HepG2 (cell line): ENCODE measurements around the gene PRSS27. TPM values are rescaled to one million over a fixed set of nuclear protein-coding genes. Genes with fewer than 3 reads are reported as not detected.

Source experiments
- CEBPB ChIP-seq: IDR thresholded peaks from 2 replicates; pipeline ENCODE4 v1.6.1; 2011; ENCODE audit warnings: low read depth, low read length, improper control_type of control experiment, borderline replicate concordance
- GATA4 ChIP-seq: sonication (generic); IDR thresholded peaks from 2 replicates; pipeline ENCODE4 v1.6.1; 2016; ENCODE audit warnings: antibody characterized with exemption, low read depth, borderline replicate concordance
- HNRNPK ChIP-seq: fragments of 200-400 bp; formaldehyde crosslinking; IDR thresholded peaks from 2 replicates; pipeline ENCODE4 v1.6.1; 2018; ENCODE audit warnings: low read length, low read depth, moderate library complexity, mild to moderate bottlenecking; ENCODE audit not compliant: poor library complexity, severe bottlenecking
- HNRNPL ChIP-seq: fragments of 200-400 bp; formaldehyde crosslinking; IDR thresholded peaks from 2 replicates; pipeline ENCODE4 v1.6.1; 2017; ENCODE audit warnings: mild to moderate bottlenecking, low read depth, low read length
- KMT2A ChIP-seq: sonication (generic); formaldehyde crosslinking; IDR thresholded peaks from 2 replicates; pipeline ENCODE4 v1.4.0; 2020; ENCODE audit warnings: missing genetic modification reagents
- REPIN1 ChIP-seq: sonication (generic); formaldehyde crosslinking; IDR thresholded peaks from 2 replicates; pipeline ENCODE4 v1.8.0; 2022; ENCODE audit warnings: missing genetic modification reagents, low read depth, mild to moderate bottlenecking, borderline replicate concordance
- ZNF275 ChIP-seq: sonication (generic); formaldehyde crosslinking; IDR thresholded peaks from 2 replicates; pipeline ENCODE4 v1.8.0; 2022; ENCODE audit warnings: missing genetic modification reagents, mild to moderate bottlenecking, inconsistent platforms, borderline replicate concordance
- ZNF33A ChIP-seq: sonication (generic); formaldehyde crosslinking; IDR thresholded peaks from 2 replicates; pipeline ENCODE4 v1.5.1; 2020; ENCODE audit warnings: missing genetic modification reagents, mild to moderate bottlenecking, moderate library complexity, borderline replicate concordance
- ZNF484 ChIP-seq: sonication (generic); formaldehyde crosslinking; IDR thresholded peaks from 2 replicates; pipeline ENCODE4 v1.5.1; 2020; ENCODE audit warnings: mild to moderate bottlenecking, low read depth, missing genetic modification reagents, borderline replicate concordance
- ZNF598 ChIP-seq: sonication (generic); formaldehyde crosslinking; IDR thresholded peaks from 2 replicates; pipeline ENCODE4 v1.5.1; 2020; ENCODE audit warnings: mild to moderate bottlenecking, missing genetic modification reagents, borderline replicate concordance
- ZNF615 ChIP-seq: sonication (generic); formaldehyde crosslinking; IDR thresholded peaks from 2 replicates; pipeline ENCODE4 v1.5.0; 2020; ENCODE audit warnings: mild to moderate bottlenecking, missing genetic modification reagents, borderline replicate concordance
- ZNF639 ChIP-seq: conservative IDR thresholded peaks from 2 replicates; pipeline ENCODE4 v1.6.1; 2018; ENCODE audit warnings: missing genetic modification reagents
- ZNF710 ChIP-seq: sonication (generic); formaldehyde crosslinking; IDR thresholded peaks from 2 replicates; pipeline ENCODE4 v1.5.0; 2020; ENCODE audit warnings: mild to moderate bottlenecking, missing genetic modification reagents, borderline replicate concordance
- ZSCAN9 ChIP-seq: IDR thresholded peaks from 2 replicates; pipeline ENCODE4 v1.6.1; 2016; ENCODE audit warnings: borderline replicate concordance
- polyA plus RNA-seq, 8 experiments: library from polyadenylated mRNA; depleted of rRNA in 3 of 8; stranded (reverse) in 7 of 8; unstranded in 1 of 8; fragments of >200 nt; fragmentation: Illumina TruSeq in 4 of 8; extraction: Trizol in 4 of 8; gene quantifications; 2 replicates each; pipeline versions ENCODE4 v1.2.1 to v1.2.3, GENCODE V29; 2011 to 2016; ENCODE audit warnings: low read depth in 4 of 8, missing spikeins in 1 of 8, mixed read lengths in 1 of 8; ENCODE audit not compliant: insufficient read depth in 1 of 8
- total RNA-seq, 5 experiments: library from RNA; depleted of rRNA; stranded (reverse); fragments of >200 nt; fragmentation: Illumina TruSeq; extraction: Trizol; gene quantifications; 2 replicates each; pipeline ENCODE4 v1.2.3, GENCODE V29; 2016; ENCODE audit warnings: low read depth in 1 of 5
- TF ChIP-seq, protein P1 (sequence below): sonication (generic); formaldehyde crosslinking; IDR thresholded peaks from 2 replicates; pipeline ENCODE4 v1.4.0; 2020; ENCODE audit warnings: missing genetic modification reagents; ENCODE audit errors: not compliant biosample characterization
- TF ChIP-seq, protein P2 (sequence below): IDR thresholded peaks from 2 replicates; pipeline ENCODE4 v1.6.1; 2016; ENCODE audit warnings: low read depth
- TF ChIP-seq, protein P3 (sequence below): sonication (generic); formaldehyde crosslinking; IDR thresholded peaks from 2 replicates; pipeline ENCODE4 v1.5.0; 2020; ENCODE audit warnings: mild to moderate bottlenecking, missing genetic modification reagents

The PRSS27 gene
- total and polyA plus RNA-seq, 2 of the 13 experiments (the other 11 are each of a cell fraction or from before 2014, with no cell fraction given), result 0.20 to 0.73 TPM

- TF ChIP-seq ZNF710 (CRISPR knock-in tag) (peak; percentile 29; the same call in 1 of the 2 replicates), HNRNPL (peak; percentile 79), ZNF275 (CRISPR knock-in tag) (peak; percentile 91), HNRNPK (no peak), ZNF639 (CRISPR knock-in tag) (peak; percentile 70; the same call in 1 of the 2 replicates), REPIN1 (CRISPR knock-in tag) (0 out of 2 replicates have a peak, but pooled peaks have one; percentile 36), ZSCAN9 (CRISPR knock-in tag) (no peak), CEBPB (no peak), ZNF615 (CRISPR knock-in tag) (peak; percentile 76; the same call in 1 of the 2 replicates), ZNF598 (no peak; the same call in 1 of the 2 replicates), ZNF484 (CRISPR knock-in tag) (no peak), ZNF33A (CRISPR knock-in tag) (peak; percentile 92; the same call in 1 of the 2 replicates), GATA4 (no peak; the same call in 1 of the 2 replicates), KMT2A (CRISPR knock-in tag) (0 out of 2 replicates have a peak, but pooled peaks have one; percentile 31)
- TF ChIP-seq, protein P1, sequence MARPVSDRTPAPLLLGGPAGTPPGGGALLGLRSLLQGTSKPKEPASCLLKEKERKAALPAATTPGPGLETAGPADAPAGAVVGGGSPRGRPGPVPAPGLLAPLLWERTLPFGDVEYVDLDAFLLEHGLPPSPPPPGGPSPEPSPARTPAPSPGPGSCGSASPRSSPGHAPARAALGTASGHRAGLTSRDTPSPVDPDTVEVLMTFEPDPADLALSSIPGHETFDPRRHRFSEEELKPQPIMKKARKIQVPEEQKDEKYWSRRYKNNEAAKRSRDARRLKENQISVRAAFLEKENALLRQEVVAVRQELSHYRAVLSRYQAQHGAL (CRISPR knock-in tag), result no peak
- TF ChIP-seq, protein P2, sequence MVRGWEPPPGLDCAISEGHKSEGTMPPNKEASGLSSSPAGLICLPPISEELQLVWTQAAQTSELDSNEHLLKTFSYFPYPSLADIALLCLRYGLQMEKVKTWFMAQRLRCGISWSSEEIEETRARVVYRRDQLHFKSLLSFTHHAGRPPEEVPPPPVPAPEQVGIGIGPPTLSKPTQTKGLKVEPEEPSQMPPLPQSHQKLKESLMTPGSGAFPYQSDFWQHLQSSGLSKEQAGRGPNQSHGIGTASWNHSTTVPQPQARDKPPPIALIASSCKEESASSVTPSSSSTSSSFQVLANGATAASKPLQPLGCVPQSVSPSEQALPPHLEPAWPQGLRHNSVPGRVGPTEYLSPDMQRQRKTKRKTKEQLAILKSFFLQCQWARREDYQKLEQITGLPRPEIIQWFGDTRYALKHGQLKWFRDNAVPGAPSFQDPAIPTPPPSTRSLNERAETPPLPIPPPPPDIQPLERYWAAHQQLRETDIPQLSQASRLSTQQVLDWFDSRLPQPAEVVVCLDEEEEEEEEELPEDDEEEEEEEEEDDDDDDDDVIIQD (CRISPR knock-in tag), result no peak
- TF ChIP-seq, protein P3, sequence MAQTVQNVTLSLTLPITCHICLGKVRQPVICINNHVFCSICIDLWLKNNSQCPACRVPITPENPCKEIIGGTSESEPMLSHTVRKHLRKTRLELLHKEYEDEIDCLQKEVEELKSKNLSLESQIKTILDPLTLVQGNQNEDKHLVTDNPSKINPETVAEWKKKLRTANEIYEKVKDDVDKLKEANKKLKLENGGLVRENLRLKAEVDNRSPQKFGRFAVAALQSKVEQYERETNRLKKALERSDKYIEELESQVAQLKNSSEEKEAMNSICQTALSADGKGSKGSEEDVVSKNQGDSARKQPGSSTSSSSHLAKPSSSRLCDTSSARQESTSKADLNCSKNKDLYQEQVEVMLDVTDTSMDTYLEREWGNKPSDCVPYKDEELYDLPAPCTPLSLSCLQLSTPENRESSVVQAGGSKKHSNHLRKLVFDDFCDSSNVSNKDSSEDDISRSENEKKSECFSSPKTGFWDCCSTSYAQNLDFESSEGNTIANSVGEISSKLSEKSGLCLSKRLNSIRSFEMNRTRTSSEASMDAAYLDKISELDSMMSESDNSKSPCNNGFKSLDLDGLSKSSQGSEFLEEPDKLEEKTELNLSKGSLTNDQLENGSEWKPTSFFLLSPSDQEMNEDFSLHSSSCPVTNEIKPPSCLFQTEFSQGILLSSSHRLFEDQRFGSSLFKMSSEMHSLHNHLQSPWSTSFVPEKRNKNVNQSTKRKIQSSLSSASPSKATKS, result 0 out of 2 replicates have a peak, but pooled peaks have one; percentile 29
Observed at GRCh38 chr16:2752035-2752849, 32.2 kb upstream of the PRSS27 start, which contains the start of gene SRRM2 (continued).
